ENCODE measurements around the gene HACD2.

DNA sequence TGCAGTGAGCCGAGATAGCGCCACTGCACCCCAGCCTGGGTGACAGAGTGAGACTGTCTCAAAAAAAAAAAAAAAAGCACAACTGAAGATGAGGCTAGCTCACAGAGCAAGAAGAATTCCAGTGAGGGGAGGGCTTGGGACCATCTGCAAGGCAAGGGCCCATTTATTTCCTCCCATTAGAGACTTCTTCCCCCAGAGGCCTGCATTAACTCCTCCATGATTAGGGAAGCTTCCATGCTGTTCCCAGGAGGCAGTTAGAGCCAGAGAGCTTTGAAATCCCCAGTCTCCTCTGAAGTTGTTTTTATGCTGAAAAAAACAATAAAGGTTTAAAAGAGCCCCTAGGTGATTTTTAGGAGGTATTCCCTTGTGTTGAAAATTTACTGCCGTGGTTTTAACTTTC, 81.7 kb downstream of the HACD2 start:
- TF ChIP-seq, protein P1, sequence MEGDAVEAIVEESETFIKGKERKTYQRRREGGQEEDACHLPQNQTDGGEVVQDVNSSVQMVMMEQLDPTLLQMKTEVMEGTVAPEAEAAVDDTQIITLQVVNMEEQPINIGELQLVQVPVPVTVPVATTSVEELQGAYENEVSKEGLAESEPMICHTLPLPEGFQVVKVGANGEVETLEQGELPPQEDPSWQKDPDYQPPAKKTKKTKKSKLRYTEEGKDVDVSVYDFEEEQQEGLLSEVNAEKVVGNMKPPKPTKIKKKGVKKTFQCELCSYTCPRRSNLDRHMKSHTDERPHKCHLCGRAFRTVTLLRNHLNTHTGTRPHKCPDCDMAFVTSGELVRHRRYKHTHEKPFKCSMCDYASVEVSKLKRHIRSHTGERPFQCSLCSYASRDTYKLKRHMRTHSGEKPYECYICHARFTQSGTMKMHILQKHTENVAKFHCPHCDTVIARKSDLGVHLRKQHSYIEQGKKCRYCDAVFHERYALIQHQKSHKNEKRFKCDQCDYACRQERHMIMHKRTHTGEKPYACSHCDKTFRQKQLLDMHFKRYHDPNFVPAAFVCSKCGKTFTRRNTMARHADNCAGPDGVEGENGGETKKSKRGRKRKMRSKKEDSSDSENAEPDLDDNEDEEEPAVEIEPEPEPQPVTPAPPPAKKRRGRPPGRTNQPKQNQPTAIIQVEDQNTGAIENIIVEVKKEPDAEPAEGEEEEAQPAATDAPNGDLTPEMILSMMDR (IDR thresholded peaks at IDR 0.05) = no peak
- no peak for TF ChIP-seq POLR2A (IDR thresholded peaks at IDR 0.05)

All from tibial nerve (tissue), 3 donors.